Epithelial cell of proximal tubule (primary cell): ENCODE results near the gene ETDC. TPM values are rescaled to one million over a fixed set of nuclear protein-coding genes. Genes with fewer than 3 reads are reported as not detected.

Experiments
- DNase-seq: peaks from one replicate; pipeline ENCODE4 v3.0.0-alpha.2; 2011; ENCODE audit warnings: low read depth
- H3K4me3 ChIP-seq: 2 replicates; pipeline ENCODE4 v1.5.1; 2011; ENCODE audit warnings: low read depth, mild to moderate bottlenecking, low read length
- total RNA-seq: library from RNA; depleted of rRNA; stranded (reverse); fragments of >200 nt; gene quantifications from 2 replicates; pipeline ENCODE4 v1.2.3, GENCODE V29; 2015
- TF ChIP-seq, protein P1 (sequence below): conservative IDR thresholded peaks from 2 replicates; pipeline ENCODE4 v1.5.1; 2012; ENCODE audit warnings: low read depth, mild to moderate bottlenecking, low read length

The ETDC gene
- total RNA-seq, 1 donor from 2014 or later: not detected

DNA sequence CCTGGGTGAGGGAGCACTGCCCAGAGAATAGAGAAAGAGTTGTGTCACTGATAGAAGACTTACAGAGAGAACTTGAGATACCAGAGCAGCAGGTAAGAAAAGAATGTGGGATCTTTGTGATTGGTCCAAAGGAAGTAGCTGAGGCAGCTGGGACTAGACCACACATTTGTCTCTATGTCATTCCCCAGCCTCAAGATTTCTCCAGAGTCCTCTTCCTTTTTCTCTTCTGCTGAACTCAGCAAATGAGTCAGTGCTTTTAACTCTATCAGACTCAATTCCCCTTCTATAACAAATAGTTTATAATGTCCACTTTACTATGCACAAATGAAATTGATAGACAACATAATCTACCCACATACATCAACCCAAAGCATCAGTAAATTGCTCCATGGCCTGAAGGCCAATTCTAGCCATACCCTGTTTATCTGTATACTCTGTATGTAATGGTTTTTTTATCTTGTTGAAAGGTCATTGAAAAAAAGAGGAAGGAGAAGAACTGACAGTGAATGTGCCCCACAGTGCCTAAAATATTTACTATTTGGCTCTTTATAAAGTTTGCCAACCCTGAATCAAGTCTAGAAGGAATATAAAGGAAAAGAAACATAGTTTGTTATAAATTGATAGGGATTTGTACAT is 38.2 kb downstream of the ETDC start:
- no peak for DNase-seq
- H3K4me3 ChIP-seq: no peak overlapping the region
- TF ChIP-seq, protein P1, sequence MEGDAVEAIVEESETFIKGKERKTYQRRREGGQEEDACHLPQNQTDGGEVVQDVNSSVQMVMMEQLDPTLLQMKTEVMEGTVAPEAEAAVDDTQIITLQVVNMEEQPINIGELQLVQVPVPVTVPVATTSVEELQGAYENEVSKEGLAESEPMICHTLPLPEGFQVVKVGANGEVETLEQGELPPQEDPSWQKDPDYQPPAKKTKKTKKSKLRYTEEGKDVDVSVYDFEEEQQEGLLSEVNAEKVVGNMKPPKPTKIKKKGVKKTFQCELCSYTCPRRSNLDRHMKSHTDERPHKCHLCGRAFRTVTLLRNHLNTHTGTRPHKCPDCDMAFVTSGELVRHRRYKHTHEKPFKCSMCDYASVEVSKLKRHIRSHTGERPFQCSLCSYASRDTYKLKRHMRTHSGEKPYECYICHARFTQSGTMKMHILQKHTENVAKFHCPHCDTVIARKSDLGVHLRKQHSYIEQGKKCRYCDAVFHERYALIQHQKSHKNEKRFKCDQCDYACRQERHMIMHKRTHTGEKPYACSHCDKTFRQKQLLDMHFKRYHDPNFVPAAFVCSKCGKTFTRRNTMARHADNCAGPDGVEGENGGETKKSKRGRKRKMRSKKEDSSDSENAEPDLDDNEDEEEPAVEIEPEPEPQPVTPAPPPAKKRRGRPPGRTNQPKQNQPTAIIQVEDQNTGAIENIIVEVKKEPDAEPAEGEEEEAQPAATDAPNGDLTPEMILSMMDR: no peak

DNA sequence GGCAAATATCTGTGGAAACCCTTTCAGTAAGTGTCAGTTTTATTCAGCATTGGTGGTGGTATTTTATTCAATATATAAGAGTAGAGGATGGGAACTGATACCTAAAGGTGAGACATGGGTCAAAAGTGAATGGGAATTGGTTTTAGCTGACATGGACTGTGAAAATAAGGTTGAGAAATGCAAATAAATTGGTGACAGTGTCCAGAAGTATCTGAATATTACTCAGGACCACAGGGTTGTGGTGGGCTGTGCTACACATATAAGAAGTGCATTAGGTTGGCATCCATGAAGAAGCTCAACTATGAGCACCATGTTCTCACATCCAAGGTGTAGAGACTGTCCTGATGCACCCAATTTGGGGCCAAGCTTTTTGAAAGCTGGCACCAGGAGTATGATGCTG is 45.0 kb downstream of the ETDC start:
- no peak for DNase-seq
- no peak overlapping the region for H3K4me3 ChIP-seq
- TF ChIP-seq, protein P1: no peak

Other genes starting within 250 kb of the ETDC start
- 1.1 and 1.3 TPM in 2 replicates for gene SMIM10L2B, start 210.8 kb upstream of the ETDC start, total RNA-seq
- gene ETDB, start 189.0 kb upstream of the ETDC start, total RNA-seq: not detected in 2 replicates
- gene CT55, start 138.1 kb upstream of the ETDC start, total RNA-seq: not detected in 2 replicates
- not detected in 2 replicates for gene ETDA, start 57.4 kb upstream of the ETDC start, total RNA-seq
- 2.5 and 4.7 TPM in 2 replicates for gene ZNF75D, start 34.6 kb downstream of the ETDC start, total RNA-seq
- 3.5 and 4.5 TPM in 2 replicates for gene ZNF449, start 35.3 kb downstream of the ETDC start, total RNA-seq
- 0.65 and 2.3 TPM in 2 replicates for gene SMIM10L2A, start 112.5 kb downstream of the ETDC start, total RNA-seq
- 2.0 and 3.4 TPM in 2 replicates for gene INTS6L, start 211.2 kb downstream of the ETDC start, total RNA-seq